RWPE2 (cell line): ENCODE results near the gene KLHDC10.

Experiments used
- ATAC-seq: fragments of 200-7000 bp; cut with Tn5 transposase; 3 replicates; pipeline ENCODE4 v1.9.1; 2021; ENCODE audit warnings: low read depth
- DNase-seq: peaks from one replicate; pipeline ENCODE4 v3.0.0-alpha.2; 2020; ENCODE audit warnings: low spot score
- H3K27ac ChIP-seq: fragments of 450-650 bp; 2 replicates; pipeline ENCODE4 v1.5.1; 2017; ENCODE audit warnings: mild to moderate bottlenecking; ENCODE audit not compliant: poor library complexity, severe bottlenecking
- H3K27me3 ChIP-seq: fragments of 250-450 bp; sonication (Bioruptor Pico); 2 replicates; pipeline ENCODE4 v1.5.1; 2021; ENCODE audit warnings: mild to moderate bottlenecking, moderate library complexity; ENCODE audit not compliant: insufficient read depth, poor library complexity, severe bottlenecking
- H3K36me3 ChIP-seq: fragments of 250-450 bp; sonication (Bioruptor Pico); 2 replicates; pipeline ENCODE4 v1.5.1; 2020; ENCODE audit warnings: low read depth, mild to moderate bottlenecking, moderate library complexity
- H3K4me1 ChIP-seq: fragments of 250-450 bp; sonication (Bioruptor Pico); 2 replicates; pipeline ENCODE4 v1.5.1; 2021; ENCODE audit warnings: mild to moderate bottlenecking, moderate library complexity; ENCODE audit not compliant: insufficient read depth, poor library complexity, severe bottlenecking
- H3K4me3 ChIP-seq: fragments of 250-450 bp; sonication (Bioruptor Pico); 2 replicates; pipeline ENCODE4 v1.5.1; 2021; ENCODE audit warnings: mild to moderate bottlenecking, moderate library complexity; ENCODE audit not compliant: severe bottlenecking
- H3K9me3 ChIP-seq: fragments of 250-450 bp; sonication (Bioruptor Pico); 2 replicates; pipeline ENCODE4 v1.5.1; 2021; ENCODE audit warnings: mild to moderate bottlenecking, moderate library complexity; ENCODE audit not compliant: severe bottlenecking
- TF ChIP-seq, protein P1 (sequence below): fragments of 450-650 bp; IDR thresholded peaks from one replicate; pipeline ENCODE4 v1.5.1; 2017; ENCODE audit warnings: mild to moderate bottlenecking, moderate library complexity; ENCODE audit not compliant: poor library complexity, severe bottlenecking

The KLHDC10 gene

DNA sequence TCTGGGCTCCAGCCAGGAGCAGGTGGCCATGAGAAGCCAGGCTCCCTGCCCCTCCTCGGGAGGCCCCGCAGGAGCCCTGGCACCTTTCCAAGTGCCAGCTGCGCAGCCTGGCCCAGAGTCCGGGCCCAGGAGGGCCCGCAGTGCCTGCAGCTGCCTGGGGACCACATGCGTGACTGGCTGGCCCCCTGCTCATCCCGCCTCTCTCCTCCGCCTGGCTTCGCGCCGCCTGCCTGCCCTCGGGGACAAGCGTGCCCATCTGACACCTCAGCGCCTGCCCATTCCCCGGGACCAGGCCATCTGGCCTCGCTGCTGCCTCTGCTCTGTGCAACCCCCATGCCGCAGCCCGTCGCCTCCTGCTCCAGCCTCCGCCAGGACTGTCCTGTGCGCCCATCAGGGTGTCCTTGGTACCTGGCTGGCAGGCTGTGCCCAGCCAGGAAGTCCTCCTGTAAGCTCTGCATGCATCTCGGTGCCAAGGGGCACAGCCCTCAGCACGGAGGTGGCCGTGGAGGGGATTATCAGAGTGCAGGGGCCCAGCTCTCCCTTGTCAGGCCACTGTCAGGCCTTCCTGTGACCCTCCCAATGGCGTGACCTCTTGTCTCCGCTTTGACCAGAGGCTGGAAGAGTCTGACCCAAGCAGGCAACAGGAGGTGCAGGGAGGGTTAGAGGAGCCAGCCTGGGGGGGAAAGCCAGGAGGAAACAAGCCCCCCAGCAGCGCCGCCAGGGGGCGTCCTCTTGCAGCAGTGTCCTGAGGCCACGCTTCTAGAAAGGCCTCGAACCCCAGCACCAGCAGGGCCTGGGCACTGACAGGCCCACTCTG, 84.4 kb downstream of the KLHDC10 start:
- H3K4me1 ChIP-seq, result no peaks in the 10 kb centered on the region
- H3K36me3 ChIP-seq, result peaks cover 6% of the 10 kb centered on the region
- no peak overlapping the region for H3K27ac ChIP-seq
- DNase-seq (no peak), ATAC-seq (peak; percentile 35)
- no peak overlapping the region for H3K4me3 ChIP-seq
- TF ChIP-seq, protein P1, sequence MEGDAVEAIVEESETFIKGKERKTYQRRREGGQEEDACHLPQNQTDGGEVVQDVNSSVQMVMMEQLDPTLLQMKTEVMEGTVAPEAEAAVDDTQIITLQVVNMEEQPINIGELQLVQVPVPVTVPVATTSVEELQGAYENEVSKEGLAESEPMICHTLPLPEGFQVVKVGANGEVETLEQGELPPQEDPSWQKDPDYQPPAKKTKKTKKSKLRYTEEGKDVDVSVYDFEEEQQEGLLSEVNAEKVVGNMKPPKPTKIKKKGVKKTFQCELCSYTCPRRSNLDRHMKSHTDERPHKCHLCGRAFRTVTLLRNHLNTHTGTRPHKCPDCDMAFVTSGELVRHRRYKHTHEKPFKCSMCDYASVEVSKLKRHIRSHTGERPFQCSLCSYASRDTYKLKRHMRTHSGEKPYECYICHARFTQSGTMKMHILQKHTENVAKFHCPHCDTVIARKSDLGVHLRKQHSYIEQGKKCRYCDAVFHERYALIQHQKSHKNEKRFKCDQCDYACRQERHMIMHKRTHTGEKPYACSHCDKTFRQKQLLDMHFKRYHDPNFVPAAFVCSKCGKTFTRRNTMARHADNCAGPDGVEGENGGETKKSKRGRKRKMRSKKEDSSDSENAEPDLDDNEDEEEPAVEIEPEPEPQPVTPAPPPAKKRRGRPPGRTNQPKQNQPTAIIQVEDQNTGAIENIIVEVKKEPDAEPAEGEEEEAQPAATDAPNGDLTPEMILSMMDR, result no peak
- no peaks in the 10 kb centered on the region for H3K27me3 ChIP-seq
- H3K9me3 ChIP-seq, result no peaks in the 10 kb centered on the region

DNA sequence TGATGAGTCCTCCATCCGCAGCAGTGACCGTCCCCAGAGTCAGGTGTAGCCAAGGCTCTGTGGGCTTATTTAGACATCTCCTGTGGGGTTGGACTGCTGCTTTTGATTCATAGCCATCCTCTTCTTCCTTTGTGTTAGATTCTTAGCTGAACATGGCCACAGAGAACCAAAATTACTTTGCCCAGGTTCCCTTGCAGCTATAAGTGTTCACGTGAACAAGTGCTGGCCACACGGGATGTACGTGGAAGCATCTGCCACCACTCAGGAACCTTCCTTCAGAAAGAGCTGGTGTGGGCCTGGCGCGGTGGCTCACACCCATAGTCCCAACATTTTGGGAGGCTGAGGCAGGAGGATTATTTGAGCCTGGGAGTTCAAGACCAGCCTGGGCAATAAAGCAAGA, 85.8 kb downstream of the KLHDC10 start:
- no peak overlapping the region for H3K27ac ChIP-seq
- ATAC-seq, result no peak
- no peaks in the 10 kb centered on the region for H3K27me3 ChIP-seq
- H3K36me3 ChIP-seq, result peaks cover 17% of the 10 kb centered on the region
- H3K9me3 ChIP-seq, result no peaks in the 10 kb centered on the region
- TF ChIP-seq, protein P1, result no peak
- DNase-seq, result no peak
- no peaks in the 10 kb centered on the region for H3K4me1 ChIP-seq
- no peak overlapping the region for H3K4me3 ChIP-seq

DNA sequence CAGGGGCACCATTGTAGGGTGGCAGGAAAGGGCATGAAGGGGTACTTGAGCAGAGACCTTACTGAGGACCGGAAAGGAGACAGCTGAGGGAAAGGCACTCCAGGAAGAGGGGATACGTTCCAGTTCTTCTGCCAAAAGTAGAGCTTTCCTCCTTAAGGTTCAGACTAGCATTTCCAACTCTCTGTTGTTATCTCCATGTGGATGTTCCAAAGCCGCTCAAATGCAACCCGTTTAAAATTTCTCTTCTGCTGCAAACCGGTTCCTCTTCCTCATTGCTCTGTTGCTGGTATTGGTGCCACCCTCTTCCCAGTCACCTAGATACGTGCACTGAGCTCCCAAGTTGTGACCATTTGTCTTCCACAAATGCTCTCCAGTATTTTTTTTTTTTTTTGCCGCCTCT, 87.4 kb downstream of the KLHDC10 start:
- H3K4me3 ChIP-seq, result no peak overlapping the region
- H3K27me3 ChIP-seq, result no peaks in the 10 kb centered on the region
- TF ChIP-seq, protein P1, result no peak
- ATAC-seq (no peak), DNase-seq (no peak)
- peaks cover 27% of the 10 kb centered on the region for H3K36me3 ChIP-seq
- no peaks in the 10 kb centered on the region for H3K9me3 ChIP-seq
- H3K4me1 ChIP-seq, result no peaks in the 10 kb centered on the region
- no peak overlapping the region for H3K27ac ChIP-seq

DNA sequence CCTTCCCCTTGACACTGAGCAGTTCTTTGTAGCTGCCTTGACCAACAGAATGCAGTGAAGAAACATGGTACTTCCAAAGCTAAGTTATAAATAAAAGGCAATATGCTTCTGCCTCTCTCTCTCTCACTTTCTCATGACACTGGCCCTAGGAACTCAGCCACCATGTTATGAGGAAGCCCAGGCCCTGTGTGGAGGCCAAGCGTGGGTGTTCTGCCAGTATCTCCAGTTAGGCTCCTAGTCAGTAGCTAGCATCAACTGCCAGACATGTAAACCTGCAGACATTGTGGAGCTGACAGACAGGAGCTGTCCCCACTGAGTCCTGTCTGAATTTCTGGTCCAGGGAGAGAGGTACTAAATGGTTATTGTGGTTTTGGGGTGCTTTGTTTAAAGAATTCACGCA, 89.7 kb downstream of the KLHDC10 start:
- no peaks in the 10 kb centered on the region for H3K9me3 ChIP-seq
- no peak for DNase-seq
- no peak overlapping the region for H3K27ac ChIP-seq
- no peaks in the 10 kb centered on the region for H3K4me1 ChIP-seq
- H3K27me3 ChIP-seq, result no peaks in the 10 kb centered on the region
- peaks cover 41% of the 10 kb centered on the region for H3K36me3 ChIP-seq
- no peak overlapping the region for H3K4me3 ChIP-seq
- TF ChIP-seq, protein P1, result no peak
- ATAC-seq, result no peak

DNA sequence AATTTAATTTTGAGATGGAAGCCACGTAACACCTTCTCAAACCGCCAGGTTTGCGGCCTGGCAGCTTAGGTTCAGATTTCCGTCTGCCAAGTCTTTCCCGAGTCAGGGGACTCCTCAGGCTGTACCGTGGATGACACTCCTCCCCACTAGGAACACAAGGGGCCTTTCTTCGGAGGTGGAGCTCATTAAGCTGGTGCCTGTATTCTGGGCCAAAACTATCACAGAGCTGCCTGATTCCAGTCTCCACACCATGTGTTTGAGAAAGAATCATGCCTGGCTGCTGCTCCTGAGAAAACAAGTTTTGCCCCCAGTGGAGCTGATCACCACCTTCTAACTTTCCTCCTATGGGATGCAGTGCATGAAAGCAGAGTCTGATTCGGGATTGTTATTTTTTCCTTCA, 90.1 kb downstream of the KLHDC10 start:
- DNase-seq (no peak), ATAC-seq (no peak)
- TF ChIP-seq, protein P1, result no peak
- no peaks in the 10 kb centered on the region for H3K9me3 ChIP-seq
- H3K4me1 ChIP-seq, result no peaks in the 10 kb centered on the region
- no peak overlapping the region for H3K4me3 ChIP-seq
- H3K27ac ChIP-seq, result no peak overlapping the region
- peaks cover 46% of the 10 kb centered on the region for H3K36me3 ChIP-seq
- no peaks in the 10 kb centered on the region for H3K27me3 ChIP-seq
